HG03521 (cell line): Measurements from ENCODE around the gene VPS26C.

Source experiments
- ATAC-seq: cut with Tn5 transposase; IDR thresholded peaks from one replicate; pipeline ENCODE4 v1.9.1; 2021; ENCODE audit warnings: mild to moderate bottlenecking, moderate library complexity; ENCODE audit not compliant: unreplicated experiment

Gene VPS26C

DNA sequence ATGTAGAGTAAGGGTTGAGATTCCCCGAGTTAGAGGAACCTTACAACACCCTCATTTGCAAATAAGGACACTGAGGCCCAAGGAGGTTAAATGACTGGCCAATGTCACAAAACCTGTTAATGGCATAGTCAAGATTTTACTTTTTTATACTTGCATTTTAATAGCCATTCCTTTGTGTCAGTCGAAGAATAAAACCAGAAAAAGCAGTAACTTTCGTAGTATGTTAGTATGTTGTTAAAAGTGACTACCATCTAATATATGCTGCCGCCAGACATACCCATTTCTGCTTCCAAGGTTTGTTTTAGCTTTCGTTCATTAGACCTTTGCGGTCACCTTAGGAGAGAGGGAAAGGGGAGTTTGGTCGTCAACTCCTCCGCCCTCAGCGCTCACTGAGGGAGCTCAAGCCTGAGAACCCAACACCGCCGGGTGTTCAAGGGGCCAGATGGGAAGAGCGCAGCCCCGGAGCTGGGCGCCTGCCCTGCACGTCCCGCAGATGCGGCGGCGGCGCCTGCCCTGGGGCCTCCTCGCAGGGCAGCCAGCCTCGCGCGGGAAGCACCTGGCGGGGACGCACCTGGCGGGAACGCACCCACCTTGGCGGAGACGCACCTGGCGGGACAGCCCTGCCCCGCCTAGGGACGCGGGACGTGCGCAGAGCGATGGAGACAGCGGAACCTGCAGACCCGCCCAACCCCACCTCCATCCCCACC lies 466 bp downstream of the VPS26C start:
- ATAC-seq, result peak; percentile 2

DNA sequence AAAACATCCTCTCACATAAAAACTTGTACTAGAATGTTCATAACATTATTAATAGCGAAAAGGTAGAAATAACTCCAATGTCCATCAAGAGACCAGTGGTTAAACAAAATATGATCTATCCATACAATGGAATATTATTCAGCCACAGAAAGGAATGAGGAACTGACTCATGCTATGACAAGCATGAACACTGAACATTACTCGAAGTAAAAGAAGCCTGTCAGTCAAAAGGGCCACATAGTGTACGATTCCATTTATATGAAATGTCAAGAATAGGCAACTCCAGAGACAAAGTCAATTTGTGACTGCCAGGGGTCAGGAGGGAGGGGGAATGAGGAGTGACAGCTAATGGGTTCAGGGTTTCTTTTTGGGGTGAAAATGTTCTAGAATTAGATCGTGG lies 2.3 kb downstream of the VPS26C start:
- no peak for ATAC-seq

- no peak for ATAC-seq
Measured at GRCh38 chr21:37263827-37264600, 3.1 kb downstream of the VPS26C start.

DNA sequence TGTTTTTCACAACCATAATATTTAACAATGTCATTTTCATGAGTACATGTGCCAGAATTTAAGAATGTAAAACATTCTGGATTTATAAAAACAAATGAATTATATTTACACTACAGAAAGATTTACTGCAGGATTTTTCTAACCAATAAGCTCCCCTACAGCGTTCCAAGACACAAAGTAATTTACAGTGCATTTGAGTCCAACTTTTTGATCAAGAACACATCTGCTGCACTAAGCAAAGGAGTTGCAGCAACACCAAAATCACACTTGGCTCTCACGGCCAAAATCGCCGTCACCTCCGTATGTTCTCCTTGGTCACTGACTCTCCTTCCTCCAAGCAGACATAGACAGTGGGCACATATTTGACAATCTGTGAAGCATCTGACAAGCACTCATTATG lies 7.7 kb downstream of the VPS26C start:
- no peak for ATAC-seq

GRCh38 chr21:37257967-37258877 lies 8.9 kb downstream of the VPS26C start:
- peak; percentile 71 for ATAC-seq

DNA sequence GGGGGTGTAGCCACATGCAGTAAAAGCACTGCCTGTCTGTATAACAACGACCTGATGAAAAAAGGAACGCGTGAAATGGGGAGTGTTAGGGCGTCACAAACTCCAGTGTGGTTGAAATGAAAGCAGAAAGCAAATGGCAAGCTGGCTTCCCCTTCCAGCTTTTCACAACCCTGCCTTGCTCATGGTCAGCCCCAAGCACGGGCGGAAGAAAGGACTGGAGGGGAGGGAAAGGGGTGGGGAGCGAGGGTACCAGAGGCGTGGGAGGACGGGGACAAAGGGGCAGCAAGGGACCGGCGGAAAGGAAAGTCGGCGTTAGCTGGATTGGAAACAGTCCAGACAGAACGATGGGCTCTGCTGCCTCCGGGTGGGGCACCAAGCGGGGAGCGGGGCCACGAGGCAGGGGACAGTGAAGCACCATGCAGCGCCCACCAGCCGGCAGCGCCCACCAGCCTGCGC lies 9.6 kb downstream of the VPS26C start:
- ATAC-seq, result peak; percentile 33

DNA sequence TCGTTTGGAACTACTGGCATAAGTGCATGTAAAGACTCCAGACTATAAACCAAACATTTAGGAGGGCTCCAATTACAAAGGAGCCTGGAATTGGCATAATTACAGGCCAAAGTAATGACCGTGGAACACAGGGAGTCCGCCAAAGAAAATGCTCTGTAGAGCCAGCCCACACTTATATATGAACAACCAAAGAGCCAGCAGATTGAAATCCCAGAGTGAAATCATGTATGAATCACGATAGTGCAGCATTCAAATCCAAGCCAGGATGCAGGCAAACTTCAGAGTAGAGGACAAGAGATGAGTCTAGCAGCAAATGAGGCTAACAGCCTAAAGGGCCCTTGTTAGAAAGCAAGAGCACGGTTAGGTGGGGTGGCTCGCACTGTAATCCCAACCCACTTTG lies 13.1 kb downstream of the VPS26C start:
- no peak for ATAC-seq

DNA sequence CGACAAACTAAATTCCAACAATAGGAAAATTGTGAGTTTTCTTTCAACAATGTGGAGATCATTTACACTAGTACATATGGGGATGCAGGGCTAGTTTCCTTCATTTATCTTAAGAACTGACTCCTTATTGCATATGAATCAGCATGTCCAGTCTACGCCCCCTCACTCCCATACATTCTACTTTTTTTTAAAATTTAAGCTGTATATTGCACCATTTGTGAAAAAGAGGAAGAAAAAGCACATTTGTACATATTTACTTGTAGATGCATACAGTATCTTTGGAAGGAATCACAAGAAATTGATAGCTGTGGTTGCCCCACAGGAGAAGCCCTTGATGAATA lies 15.9 kb downstream of the VPS26C start:
- ATAC-seq, result no peak

- ATAC-seq, result no peak
Measured at GRCh38 chr21:37249112-37249904, 17.8 kb downstream of the VPS26C start.

GRCh38 chr21:37248298-37248697 lies 18.8 kb downstream of the VPS26C start:
- ATAC-seq, result no peak

GRCh38 chr21:37245151-37245550 lies 22.0 kb downstream of the VPS26C start:
- no peak for ATAC-seq

DNA sequence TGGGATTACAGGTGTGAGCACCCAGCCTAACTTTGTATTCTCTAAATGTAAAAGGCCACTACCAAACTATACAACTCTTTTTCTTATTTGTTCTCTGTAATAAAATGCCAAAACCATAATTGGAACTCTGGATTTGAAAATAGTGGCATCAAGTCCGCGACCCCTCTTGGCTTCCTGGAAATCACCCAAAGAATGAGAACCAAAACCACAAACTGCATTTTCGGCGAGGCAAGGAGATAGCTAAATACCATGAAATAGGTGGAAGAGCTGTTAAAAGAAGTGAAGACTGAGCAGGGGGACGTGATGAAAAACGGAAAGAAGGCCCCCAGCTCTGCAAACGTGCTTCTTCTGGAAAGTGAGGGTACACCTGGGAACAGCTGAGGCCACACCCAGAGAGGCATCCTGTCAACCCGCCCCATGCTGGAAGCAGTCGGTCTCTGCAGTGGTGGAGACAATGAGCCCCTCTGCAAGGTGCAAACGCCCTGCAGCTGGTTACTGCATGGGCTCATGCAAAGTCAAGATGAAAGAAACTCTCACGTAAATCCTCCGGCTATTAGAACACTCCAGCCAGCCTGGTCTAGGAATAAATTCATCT lies 22.5 kb downstream of the VPS26C start:
- no peak for ATAC-seq

DNA sequence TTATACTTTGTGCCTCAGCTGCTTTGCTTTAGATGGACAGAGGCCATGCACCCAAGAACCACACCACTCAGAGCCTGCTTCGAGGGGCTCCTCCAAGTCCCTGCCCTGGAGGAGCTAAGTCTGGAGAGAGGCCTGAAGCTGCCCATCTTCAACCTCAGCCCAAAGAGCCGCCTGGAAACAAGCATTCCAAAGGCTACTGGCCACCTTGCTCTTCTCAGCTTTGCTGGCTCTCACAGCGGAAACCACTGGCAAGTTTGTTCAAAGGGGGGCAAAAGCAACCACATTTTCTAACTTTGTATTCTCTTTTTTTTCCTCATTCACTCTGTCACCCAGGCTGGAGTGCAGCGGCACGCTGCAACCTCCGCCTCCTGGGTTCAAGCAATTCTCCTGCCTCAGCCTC lies 23.2 kb downstream of the VPS26C start:
- no peak for ATAC-seq

DNA sequence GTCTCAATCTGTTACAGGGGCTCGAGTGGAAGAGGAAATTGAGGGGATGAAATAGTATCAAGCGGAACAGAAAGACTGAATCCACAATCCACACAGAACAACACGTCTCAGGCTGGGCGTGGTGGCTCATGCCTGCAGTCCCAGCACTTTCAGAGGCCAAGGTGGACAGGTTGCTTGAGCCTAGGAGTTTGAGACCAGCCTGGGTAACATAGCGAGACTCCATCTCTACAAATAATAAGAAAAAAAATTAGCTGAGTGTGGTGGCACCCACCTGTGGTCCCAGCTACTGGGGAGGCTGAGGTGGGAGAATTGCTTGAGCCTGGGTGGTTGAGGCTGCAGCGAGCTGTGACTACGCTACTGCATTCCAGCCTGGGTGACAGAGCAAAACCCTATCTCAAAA lies 25.7 kb downstream of the VPS26C start:
- ATAC-seq, result no peak

- ATAC-seq, result no peak
Measured at GRCh38 chr21:37240978-37241377, 26.2 kb downstream of the VPS26C start.

GRCh38 chr21:37237764-37238163 lies 29.4 kb downstream of the VPS26C start:
- ATAC-seq, result no peak

GRCh38 chr21:37237346-37237745 lies 29.8 kb downstream of the VPS26C start:
- ATAC-seq, result no peak

GRCh38 chr21:37233551-37234146 lies 33.5 kb downstream of the VPS26C start:
- no peak for ATAC-seq

- no peak for ATAC-seq
Measured at GRCh38 chr21:37232274-37233018, 34.7 kb downstream of the VPS26C start.
